ENCODE data around the gene AIM2.
A peak's percentile ranks its signal among the peaks of the same experiment; 100 is the strongest.

The AIM2 gene

DNA sequence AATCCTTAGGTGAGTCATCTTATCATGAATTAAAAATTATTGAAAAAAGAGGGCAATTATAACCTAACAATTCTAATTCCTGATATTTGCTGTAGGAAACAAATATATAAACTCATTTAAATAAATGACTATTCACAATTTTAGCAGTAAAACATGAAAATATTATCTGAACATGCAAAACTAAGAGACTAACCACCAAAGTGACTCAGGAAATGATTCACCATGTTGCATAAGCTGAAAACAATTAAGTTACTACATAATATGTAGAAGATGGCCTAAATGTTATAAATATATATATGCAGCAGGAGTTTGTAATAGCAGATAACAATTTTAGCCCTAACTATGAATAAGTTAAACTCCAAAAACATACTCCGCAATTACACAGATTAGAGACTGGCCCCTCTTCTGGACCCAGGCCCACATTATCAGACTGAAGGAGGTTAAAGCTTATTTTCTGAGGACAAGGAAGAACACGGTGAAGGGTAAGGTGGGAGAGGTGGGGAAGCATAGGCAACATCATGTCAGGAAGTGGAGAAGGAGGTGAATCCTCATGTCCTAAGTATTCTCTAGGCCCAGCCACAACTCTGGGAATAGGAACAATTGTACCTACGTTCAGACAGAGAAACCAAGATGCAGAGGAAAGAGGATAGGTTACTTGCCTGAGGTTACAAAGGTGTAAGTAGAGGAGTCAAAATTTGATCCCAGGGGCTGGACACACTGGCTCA lies 15.6 kb upstream of the AIM2 start:
- Histone ChIP-seq H3K9me3 (no peaks in the 10 kb centered on the region), H3K4me3 (no peak overlapping the region), H3K36me3 (no peaks in the 10 kb centered on the region), H3K9ac (no peak overlapping the region), H3K27ac (no peak overlapping the region), H3K4me2 (no peak overlapping the region), H3K4me1 (peaks cover 14% of the 10 kb centered on the region), H3K27me3 (no peaks in the 10 kb centered on the region), H4K20me1 (no peaks in the 10 kb centered on the region)
- TF ChIP-seq Cebpa-rat (IDR thresholded peaks at IDR 0.05): no peak

GRCh38 chr1:159091607-159092031 lies 15.1 kb upstream of the AIM2 start:
- no peaks in the 10 kb centered on the region for H3K27me3 ChIP-seq
- H3K36me3 ChIP-seq: no peaks in the 10 kb centered on the region
- no peak overlapping the region for H3K4me3 ChIP-seq
- H4K20me1 ChIP-seq: no peaks in the 10 kb centered on the region
- H3K9ac ChIP-seq: no peak overlapping the region
- H3K27ac ChIP-seq: no peak overlapping the region
- H3K4me2 ChIP-seq: no peak overlapping the region
- no peak for TF ChIP-seq Cebpa-rat (IDR thresholded peaks at IDR 0.05)
- no peaks in the 10 kb centered on the region for H3K9me3 ChIP-seq
- H3K4me1 ChIP-seq: peaks cover 14% of the 10 kb centered on the region

DNA sequence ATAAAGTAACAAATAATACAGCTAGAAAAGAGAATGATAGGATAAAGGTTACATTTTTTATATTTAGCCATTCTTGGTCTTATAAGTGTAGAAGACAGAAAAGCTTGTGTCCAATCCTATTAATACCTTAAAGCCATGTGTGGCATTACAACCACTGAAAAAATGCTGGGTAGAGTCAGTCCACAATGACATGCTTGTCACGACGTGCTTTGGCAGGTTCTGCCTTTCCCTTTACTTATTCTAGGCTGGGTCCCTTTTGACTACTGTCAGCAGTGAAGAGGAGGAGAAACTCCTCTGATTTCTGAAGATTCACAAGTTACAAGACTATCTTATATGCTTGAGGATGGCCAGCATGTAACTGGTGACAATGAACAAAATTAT lies 14.6 kb upstream of the AIM2 start:
- H4K20me1 ChIP-seq: no peaks in the 10 kb centered on the region
- H3K27ac ChIP-seq: no peak overlapping the region
- H3K9me3 ChIP-seq: no peaks in the 10 kb centered on the region
- peaks cover 14% of the 10 kb centered on the region for H3K4me1 ChIP-seq
- H3K9ac ChIP-seq: no peak overlapping the region
- H3K4me2 ChIP-seq: no peak overlapping the region
- no peak for TF ChIP-seq Cebpa-rat (IDR thresholded peaks at IDR 0.05)
- H3K27me3 ChIP-seq: no peaks in the 10 kb centered on the region
- no peak overlapping the region for H3K4me3 ChIP-seq
- H3K36me3 ChIP-seq: no peaks in the 10 kb centered on the region

DNA sequence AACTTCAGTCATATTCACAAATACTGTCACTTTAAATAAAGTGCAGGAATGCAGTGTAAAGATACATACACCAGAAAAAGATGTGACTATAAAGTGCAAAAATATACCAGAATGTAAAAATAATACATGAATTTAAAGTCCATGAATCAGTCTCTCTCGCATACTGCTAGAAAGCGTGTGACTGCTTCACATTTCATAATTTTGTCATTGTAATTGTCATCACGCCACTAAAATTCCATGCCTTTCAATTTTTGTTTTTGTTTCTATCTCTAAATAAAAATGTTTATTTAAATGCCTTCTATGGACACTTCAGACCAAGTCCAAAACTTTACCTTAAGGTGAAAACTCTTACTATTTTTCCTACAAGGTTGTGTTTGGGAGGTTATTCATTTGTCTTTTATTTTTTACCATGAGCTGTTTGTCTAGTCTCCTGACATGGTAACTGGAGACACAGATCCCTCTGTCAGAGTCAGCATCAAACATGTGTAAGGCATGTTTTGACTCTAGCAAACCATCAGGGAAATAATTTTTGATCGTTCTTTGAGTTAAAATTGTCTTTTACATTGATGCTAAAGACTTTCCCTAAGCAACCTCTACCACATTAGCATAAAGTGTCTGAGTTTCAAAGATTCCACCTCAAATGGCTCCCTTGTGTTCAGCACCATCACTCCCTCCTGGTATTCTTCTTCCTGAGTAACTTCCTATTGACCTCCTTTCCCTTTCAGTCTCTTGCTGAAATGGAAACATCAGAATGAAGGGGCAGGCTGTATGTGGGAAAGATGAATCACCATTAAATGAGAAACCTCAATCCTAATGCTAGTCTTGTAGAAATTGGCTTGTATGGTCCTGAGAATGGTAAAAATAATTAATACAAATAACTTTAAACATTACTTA lies 14.0 kb upstream of the AIM2 start:
- Histone ChIP-seq H3K4me1 (peaks cover 14% of the 10 kb centered on the region), H4K20me1 (no peaks in the 10 kb centered on the region), H3K4me2 (peak overlapping the region; percentile 17; the same call in 1 of the 2 replicates), H3K9me3 (no peaks in the 10 kb centered on the region), H3K27ac (no peak overlapping the region), H3K4me3 (no peak overlapping the region), H3K27me3 (no peaks in the 10 kb centered on the region), H3K9ac (no peak overlapping the region), H3K36me3 (no peaks in the 10 kb centered on the region)
- TF ChIP-seq Cebpa-rat (IDR thresholded peaks at IDR 0.05): no peak

DNA sequence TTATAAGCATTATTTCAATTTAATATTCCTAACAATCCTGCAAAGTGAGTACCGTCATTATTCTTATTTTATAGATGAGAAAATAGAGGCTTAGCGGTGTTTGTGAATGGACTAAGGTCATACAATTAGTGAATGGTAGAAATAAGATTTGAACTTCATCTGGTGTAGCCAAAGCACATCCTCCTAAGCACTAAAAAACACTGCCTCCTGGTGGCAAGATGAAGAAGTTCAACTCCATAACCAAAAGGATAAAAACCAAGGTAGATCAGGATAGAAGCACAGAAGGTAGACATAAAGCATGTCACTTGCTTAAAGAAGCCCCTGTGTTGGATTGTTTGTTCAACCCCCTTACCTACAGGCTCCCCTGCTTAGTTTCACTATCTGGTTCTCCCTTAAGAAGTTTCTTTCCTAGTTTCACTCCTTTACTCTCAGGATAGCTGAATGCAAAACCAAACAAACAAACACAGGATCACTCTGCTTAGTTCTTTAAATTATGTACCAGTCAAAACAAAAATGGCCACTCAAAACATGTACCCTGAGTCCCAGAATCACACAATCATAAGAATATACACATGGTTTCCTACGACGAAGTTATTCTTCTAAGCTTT lies 12.7 kb upstream of the AIM2 start:
- Histone ChIP-seq H3K4me3 (no peak overlapping the region), H3K36me3 (no peaks in the 10 kb centered on the region), H3K27ac (no peak overlapping the region), H3K27me3 (no peaks in the 10 kb centered on the region), H3K4me1 (peaks cover 16% of the 10 kb centered on the region), H3K9me3 (no peaks in the 10 kb centered on the region), H3K4me2 (no peak overlapping the region), H3K9ac (no peak overlapping the region), H4K20me1 (no peaks in the 10 kb centered on the region)
- no peak for TF ChIP-seq Cebpa-rat (IDR thresholded peaks at IDR 0.05)

DNA sequence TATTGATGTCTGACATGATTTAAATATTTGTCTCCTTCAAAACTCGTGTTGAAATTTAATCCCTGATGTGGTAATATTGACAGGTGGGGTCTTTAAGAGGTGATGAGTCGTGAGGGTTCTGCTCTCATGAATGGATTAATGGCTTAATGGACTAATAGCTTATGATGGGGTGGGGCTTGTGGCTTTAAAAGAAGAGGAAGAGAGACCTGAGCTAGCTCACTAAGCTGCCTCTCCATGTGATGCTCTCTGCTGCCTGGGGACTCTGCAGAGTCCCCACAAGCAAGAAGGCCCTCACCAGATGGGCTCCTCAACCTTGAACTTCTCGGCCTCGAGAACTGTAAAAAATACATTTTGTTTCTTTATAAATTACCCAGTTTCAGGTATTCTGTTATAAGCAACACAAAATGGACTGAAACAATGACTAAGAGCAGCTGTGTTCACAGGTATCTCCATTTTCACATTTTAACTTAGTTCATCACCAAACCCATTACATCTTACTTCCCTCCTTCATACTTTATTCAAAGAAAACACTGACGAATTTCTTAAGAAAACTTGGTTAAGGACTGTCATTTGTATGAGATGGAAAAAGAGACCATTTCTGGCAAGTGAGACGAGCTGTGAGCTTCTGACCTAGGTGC lies 12.1 kb upstream of the AIM2 start:
- no peaks in the 10 kb centered on the region for H3K27me3 ChIP-seq
- H3K4me2 ChIP-seq: no peak overlapping the region
- peaks cover 22% of the 10 kb centered on the region for H3K4me1 ChIP-seq

DNA sequence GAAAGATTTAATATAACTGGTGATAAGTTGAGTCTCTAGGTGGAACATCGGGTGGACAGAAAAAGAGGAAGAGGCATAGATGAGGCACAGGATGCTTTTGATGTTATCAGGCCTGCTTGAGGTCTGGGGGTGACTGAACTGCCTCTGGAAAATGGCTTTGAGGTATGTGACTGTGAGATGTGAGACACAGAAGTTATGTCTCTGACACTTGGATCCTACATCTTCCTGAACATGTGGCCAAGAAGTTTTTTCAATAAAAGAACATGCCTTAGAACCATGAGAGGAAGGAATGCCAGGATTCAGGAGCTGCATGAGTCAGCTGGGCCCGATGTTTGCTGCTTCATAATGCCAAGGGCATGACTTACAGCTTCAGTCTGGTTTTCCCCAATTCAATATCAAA lies 11.5 kb upstream of the AIM2 start:
- no peaks in the 10 kb centered on the region for H3K36me3 ChIP-seq
- H3K9ac ChIP-seq: no peak overlapping the region
- H3K4me3 ChIP-seq: no peak overlapping the region
- no peak for TF ChIP-seq Cebpa-rat (IDR thresholded peaks at IDR 0.05)
- H3K4me1 ChIP-seq: peaks cover 22% of the 10 kb centered on the region
- H4K20me1 ChIP-seq: no peaks in the 10 kb centered on the region
- no peak overlapping the region for H3K27ac ChIP-seq
- H3K4me2 ChIP-seq: no peak overlapping the region
- H3K27me3 ChIP-seq: no peaks in the 10 kb centered on the region
- no peaks in the 10 kb centered on the region for H3K9me3 ChIP-seq

More for the DNA sequence above, 12.1 kb upstream of the AIM2 start:
- H3K27ac ChIP-seq: no peak overlapping the region
- no peaks in the 10 kb centered on the region for H4K20me1 ChIP-seq
- H3K9me3 ChIP-seq: no peaks in the 10 kb centered on the region
- no peaks in the 10 kb centered on the region for H3K36me3 ChIP-seq
- TF ChIP-seq Cebpa-rat (IDR thresholded peaks at IDR 0.05): no peak
- no peak overlapping the region for H3K4me3 ChIP-seq
- no peak overlapping the region for H3K9ac ChIP-seq

DNA sequence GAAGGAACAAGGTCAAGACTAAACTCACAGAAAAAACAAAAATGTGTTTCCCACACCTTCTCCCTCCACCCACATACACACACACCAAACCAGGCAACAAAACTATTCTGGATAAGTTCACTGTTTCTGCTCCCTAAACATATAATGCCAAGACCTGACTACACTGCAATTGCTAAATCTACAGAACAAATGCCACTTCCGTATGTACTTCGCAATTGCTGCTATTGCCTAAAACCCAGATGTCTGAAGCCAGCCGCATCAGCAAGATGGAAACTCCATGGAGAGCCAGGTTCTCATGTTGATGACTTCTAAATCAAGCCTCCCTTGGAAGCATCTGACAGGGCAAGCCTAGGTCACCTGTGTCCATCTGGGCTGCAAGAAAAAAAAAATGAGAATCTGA lies 8.3 kb upstream of the AIM2 start:
- no peak overlapping the region for H3K27ac ChIP-seq
- H3K9me3 ChIP-seq: no peaks in the 10 kb centered on the region
- peaks cover 17% of the 10 kb centered on the region for H3K4me1 ChIP-seq
- no peaks in the 10 kb centered on the region for H3K27me3 ChIP-seq
- H3K4me2 ChIP-seq: no peak overlapping the region
- no peak overlapping the region for H3K4me3 ChIP-seq
- no peak overlapping the region for H3K9ac ChIP-seq
- no peaks in the 10 kb centered on the region for H3K36me3 ChIP-seq
- TF ChIP-seq Cebpa-rat (IDR thresholded peaks at IDR 0.05): no peak
- no peaks in the 10 kb centered on the region for H4K20me1 ChIP-seq

- no peaks in the 10 kb centered on the region for H3K36me3 ChIP-seq
- no peak overlapping the region for H3K27ac ChIP-seq
- peaks cover 17% of the 10 kb centered on the region for H3K4me1 ChIP-seq
- H4K20me1 ChIP-seq: no peaks in the 10 kb centered on the region
- H3K9me3 ChIP-seq: no peaks in the 10 kb centered on the region
- no peak overlapping the region for H3K9ac ChIP-seq
- no peak overlapping the region for H3K4me3 ChIP-seq
- H3K4me2 ChIP-seq: 0 out of 2 replicates have a peak overlapping the region, but pooled peaks have one; percentile 14
- H3K27me3 ChIP-seq: no peaks in the 10 kb centered on the region
- no peak for TF ChIP-seq Cebpa-rat (IDR thresholded peaks at IDR 0.05)
Observed at GRCh38 chr1:159084152-159084551, 7.6 kb upstream of the AIM2 start.

Measured in BLaER1 (cell line).